Lower lobe of right lung (tissue), 2 donors: ENCODE measurements around the gene DOCK1. TPM values are rescaled to one million over a fixed set of nuclear protein-coding genes. Genes with fewer than 3 reads are reported as not detected.
"Not testable (repeated sequence)": the region's sequence is repeated elsewhere in the genome, so short reads cannot be mapped to it uniquely, and the experiment has no call there.

ENCODE experiments used
- ATAC-seq, 2 donors: fragments of 200-7000 bp; cut with Tn5 transposase; one replicate each; pipeline ENCODE4 v1.9.1; 2020 to 2022; ENCODE audit warnings: mild to moderate bottlenecking in 2 of 2, moderate library complexity in 2 of 2
- DNase-seq: peaks from one replicate; pipeline ENCODE4 v3.0.0-alpha.2; 2020
- H3K27ac ChIP-seq: fragments of 200-600 bp; one replicate; pipeline ENCODE4 v1.8.0; 2022
- H3K27me3 ChIP-seq: fragments of 200-600 bp; one replicate; pipeline ENCODE4 v1.8.0; 2022; ENCODE audit warnings: low read depth
- H3K36me3 ChIP-seq: fragments of 200-600 bp; one replicate; pipeline ENCODE4 v1.8.0; 2022; ENCODE audit warnings: mild to moderate bottlenecking
- H3K4me1 ChIP-seq: fragments of 200-600 bp; one replicate; pipeline ENCODE4 v1.8.0; 2022
- H3K4me3 ChIP-seq: fragments of 200-600 bp; one replicate; pipeline ENCODE4 v1.8.0; 2022; ENCODE audit warnings: mild to moderate bottlenecking
- H3K9me3 ChIP-seq: fragments of 200-600 bp; one replicate; pipeline ENCODE4 v1.8.0; 2022
- CTCF ChIP-seq: fragments of 200-600 bp; IDR thresholded peaks from one replicate; pipeline ENCODE4 v1.8.0; 2022; ENCODE audit warnings: antibody characterized with exemption, mild to moderate bottlenecking
- intact Hi-C: fragments of 100-400 bp; cut with DNase I; formaldehyde crosslinking; loops from one replicate; pipeline ENCODE4 v1.11.0; 2022
- total RNA-seq: library from RNA; stranded (reverse); fragmentation: NEBNext Ultra II Directional; extraction: Animal tissue kit (Norgen Biotek cat#: 25700); gene quantifications from one replicate; pipeline ENCODE4 v1.2.1, GENCODE V29; 2021
- donor health status: DM: no; HTN: yes; CAD: no; lungs with severe emphysema.

The DOCK1 gene
- total RNA-seq, 1 donor from 2014 or later: 44.8 TPM

DNA sequence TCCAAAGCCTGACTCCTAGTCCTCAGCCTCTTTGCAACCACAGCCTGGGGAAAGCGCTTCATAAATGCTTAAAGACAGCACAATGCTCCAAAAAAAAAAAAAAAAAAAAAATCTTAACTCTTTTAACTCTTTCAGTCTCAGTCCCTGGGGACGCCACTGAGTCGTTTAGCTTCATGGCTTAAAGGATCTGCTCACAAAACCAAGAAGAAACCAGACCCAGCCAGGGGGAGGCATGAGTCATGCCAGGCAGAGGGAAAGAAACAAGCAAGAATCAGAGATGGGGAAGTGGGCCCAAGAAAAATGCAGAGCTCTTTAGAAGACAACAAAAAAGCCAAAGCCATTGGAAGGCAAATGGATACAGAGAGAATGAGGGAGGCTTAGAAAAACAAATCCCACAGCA is 32.5 kb upstream of the DOCK1 start:
- intact Hi-C loops: no loop called here
- Histone ChIP-seq H3K27ac (no peak overlapping the region), H3K27me3 (no peaks in the 10 kb centered on the region), H3K9me3 (no peaks in the 10 kb centered on the region), H3K4me3 (no peak overlapping the region), H3K4me1 (no peaks in the 10 kb centered on the region), H3K36me3 (no peaks in the 10 kb centered on the region)
- no peak for TF ChIP-seq CTCF
- ATAC-seq: no peak
- DNase-seq: no peak

DNA sequence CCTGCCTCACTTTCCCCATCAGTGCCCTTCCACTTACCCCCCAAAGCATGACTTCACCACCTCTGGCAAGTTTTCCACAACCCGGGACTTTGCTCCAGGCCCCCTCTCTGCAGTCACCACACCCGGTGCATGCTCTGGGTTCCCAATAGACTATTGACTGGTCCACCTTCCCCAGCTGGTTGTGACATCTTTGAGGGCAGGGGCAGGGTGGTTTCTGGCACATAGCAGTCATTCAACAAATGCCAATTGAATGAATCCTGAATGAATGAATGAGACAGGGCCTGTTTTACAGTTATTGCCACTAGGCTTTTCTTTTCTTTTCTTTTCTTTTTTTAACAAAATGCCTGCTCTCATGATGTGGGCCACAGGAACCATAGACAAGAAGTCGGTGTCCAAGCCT is 28.8 kb upstream of the DOCK1 start:
- Histone ChIP-seq H3K4me1 (no peaks in the 10 kb centered on the region), H3K27ac (no peak overlapping the region), H3K36me3 (no peaks in the 10 kb centered on the region), H3K27me3 (no peaks in the 10 kb centered on the region), H3K9me3 (no peaks in the 10 kb centered on the region), H3K4me3 (no peak overlapping the region)
- no peak for TF ChIP-seq CTCF
- no peak for ATAC-seq
- intact Hi-C loops: no loop called here
- no peak for DNase-seq

DNA sequence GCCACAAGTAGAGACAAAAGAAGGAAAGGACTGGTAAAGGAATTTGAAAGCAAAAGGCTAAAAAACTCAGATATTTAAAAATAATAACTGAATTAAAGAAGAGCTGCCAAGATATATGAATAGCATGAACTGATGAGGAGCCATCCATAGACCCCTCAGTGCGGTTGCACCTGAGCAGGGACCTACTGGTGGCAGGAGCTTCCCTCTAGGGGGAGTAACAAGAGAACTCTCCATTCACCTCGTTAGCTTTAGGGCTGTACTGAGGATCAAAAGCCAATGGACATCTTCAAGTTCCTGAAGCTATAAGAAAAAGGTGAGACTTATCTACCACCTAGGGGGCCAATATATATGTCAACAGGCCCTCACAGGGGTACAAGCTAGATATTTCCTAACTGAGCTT is 27.8 kb upstream of the DOCK1 start:
- H3K4me3 ChIP-seq: no peak overlapping the region
- no peaks in the 10 kb centered on the region for H3K27me3 ChIP-seq
- no peaks in the 10 kb centered on the region for H3K9me3 ChIP-seq
- no peak for DNase-seq
- intact Hi-C loops: no loop called here
- no peak for TF ChIP-seq CTCF
- ATAC-seq: no peak
- H3K36me3 ChIP-seq: no peaks in the 10 kb centered on the region
- H3K27ac ChIP-seq: no peak overlapping the region
- H3K4me1 ChIP-seq: no peaks in the 10 kb centered on the region

DNA sequence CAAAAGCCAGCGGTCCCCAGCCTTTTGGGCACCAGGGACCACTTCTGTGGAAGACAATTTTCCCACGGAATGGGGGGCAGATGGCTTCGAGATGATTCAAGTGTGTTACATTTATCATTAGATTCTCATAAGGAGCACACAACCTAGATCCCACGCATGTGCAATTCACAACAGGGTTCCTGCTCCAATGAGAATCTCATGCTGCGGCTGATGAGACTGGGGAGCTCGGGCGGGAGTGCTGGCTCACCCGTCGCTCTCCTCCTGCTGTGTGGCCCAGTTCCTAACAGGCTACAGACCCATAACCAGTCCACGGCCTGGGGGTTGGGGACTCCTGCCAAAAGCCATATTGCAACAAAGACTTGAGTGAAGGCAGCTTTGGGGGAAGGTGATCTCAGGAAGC is 26.6 kb upstream of the DOCK1 start:
- intact Hi-C loops: no loop called here
- Histone ChIP-seq H3K27me3 (no peaks in the 10 kb centered on the region), H3K4me1 (no peaks in the 10 kb centered on the region), H3K9me3 (no peaks in the 10 kb centered on the region), H3K27ac (no peak overlapping the region), H3K36me3 (no peaks in the 10 kb centered on the region), H3K4me3 (no peak overlapping the region)
- ATAC-seq (no peak), DNase-seq (no peak)
- TF ChIP-seq CTCF: no peak

GRCh38 chr10:126880926-126881325 is 24.3 kb upstream of the DOCK1 start:
- TF ChIP-seq CTCF: no peak
- Histone ChIP-seq H3K4me3 (no peak overlapping the region), H3K27me3 (no peaks in the 10 kb centered on the region), H3K27ac (no peak overlapping the region), H3K9me3 (no peaks in the 10 kb centered on the region), H3K4me1 (no peaks in the 10 kb centered on the region), H3K36me3 (no peaks in the 10 kb centered on the region)
- ATAC-seq: no peak
- no peak for DNase-seq
- intact Hi-C loops: no loop called here

DNA sequence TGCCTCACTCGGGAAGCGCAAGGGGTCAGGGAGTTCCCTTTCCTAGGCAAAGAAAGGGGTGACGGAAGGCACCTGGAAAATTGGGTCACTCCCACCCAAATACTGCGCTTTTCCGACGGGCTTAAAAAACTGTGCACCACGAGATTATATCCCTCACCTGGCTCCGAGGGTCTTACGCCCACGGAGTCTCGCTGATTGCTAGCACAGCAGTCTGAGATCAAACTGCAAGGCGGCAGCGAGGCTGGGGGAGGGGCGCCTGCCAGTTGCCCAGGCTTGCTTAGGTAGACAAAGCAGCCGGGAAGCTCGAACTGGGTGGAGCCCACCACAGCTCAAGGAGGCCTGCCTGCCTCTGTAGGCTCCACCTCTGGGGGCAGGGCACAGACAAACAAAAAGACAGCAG is 23.2 kb upstream of the DOCK1 start:
- H3K4me3 ChIP-seq, DNase-seq, intact Hi-C loops, H3K27me3 ChIP-seq, ATAC-seq, H3K4me1 ChIP-seq, H3K27ac ChIP-seq, H3K36me3 ChIP-seq, H3K9me3 ChIP-seq: not testable (repeated sequence)

- ATAC-seq, intact Hi-C loops: not testable (repeated sequence)
These were observed 16.8 kb upstream of the DOCK1 start for GRCh38 chr10:126888436-126888835.

More at GRCh38 chr10:126888436-126888835, 16.8 kb upstream of the DOCK1 start:
- not testable (repeated sequence) for H3K27ac ChIP-seq, H3K27me3 ChIP-seq, H3K4me3 ChIP-seq, H3K9me3 ChIP-seq, H3K36me3 ChIP-seq, DNase-seq, H3K4me1 ChIP-seq
